ENCODE measurements around the gene LGALS3BP. TPM values are rescaled to one million over a fixed set of nuclear protein-coding genes. Genes with fewer than 3 reads are reported as not detected.

Gene LGALS3BP
- total and polyA plus RNA-seq, 2 of the 8 experiments (the other 6 are each of a cell fraction or from before 2014, with no cell fraction given): 56.1 to 61.6 TPM

DNA sequence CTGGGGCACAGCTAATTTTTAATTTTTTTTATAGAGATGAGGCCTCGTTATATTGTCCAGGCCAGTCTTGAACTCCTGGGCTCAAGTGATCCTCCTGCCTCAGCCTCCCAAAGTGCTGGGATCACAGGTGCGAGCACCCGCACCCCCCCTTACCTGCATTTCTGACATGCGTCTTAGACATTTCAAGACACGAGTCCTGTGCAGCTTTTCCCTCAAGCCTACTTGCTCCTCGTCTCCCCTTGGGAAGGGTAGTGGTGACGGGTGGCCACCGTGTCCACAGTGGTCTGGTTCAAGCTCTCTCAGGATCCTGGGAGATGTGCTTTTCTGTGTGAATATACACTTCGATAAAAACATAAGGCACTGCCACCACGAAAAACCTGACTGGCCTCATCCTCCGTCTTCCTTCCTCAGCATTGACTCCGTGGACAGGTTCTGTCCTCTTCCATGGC, 20.2 kb upstream of the LGALS3BP start:
- no peaks in the 10 kb centered on the region; the same call in none of the 2 replicates for H3K79me1 ChIP-seq (ENCODE audit: low read depth, low read length)
- no peak overlapping the region for H3K4me2 ChIP-seq (ENCODE audit: insufficient read depth in 1 of 2, low read depth in 2 of 2, low read length in 2 of 2)
- H4K5ac ChIP-seq (ENCODE audit: insufficient read length, low read depth, low read length): no peak overlapping the region
- H3K27ac ChIP-seq (ENCODE audit: low read depth, low read length): no peak overlapping the region
- H4K8ac ChIP-seq (ENCODE audit: extremely low read depth, insufficient read depth, low read length): no peak overlapping the region
- whole genome bisulfite sequencing, 2 experiments (ENCODE audit: extremely low coverage in 1 of 2, insufficient coverage in 1 of 2, insufficient read length in 1 of 2, insufficient replicate concordance in 2 of 2, low coverage in 1 of 2, low lambda C conversion rate in 2 of 2, missing lambda C conversion rate in 1 of 2): 95% methylated on average over 12 of the region's 12 CpGs; no CpG with 5 or more reads in 1 of the 2 experiments
- no peaks in the 10 kb centered on the region; the same call in 1 of the 2 replicates for H3K23me2 ChIP-seq (ENCODE audit: low read depth, low read length)
- H3K36me3 ChIP-seq (ENCODE audit: control insufficient read depth in 2 of 4, insufficient read depth in 4 of 4, low read length in 3 of 4): peaks cover 0 to 4% (median 2%) of the 10 kb centered on the region in 4 experiments; a peak in 3 of 8 replicates
- H2BK15ac ChIP-seq (ENCODE audit: low read length): no peak overlapping the region
- H2BK12ac ChIP-seq (ENCODE audit: low read depth, low read length): no peak overlapping the region
- H3K79me2 ChIP-seq (ENCODE audit: control insufficient read depth in 1 of 2, insufficient read depth in 2 of 2, low read length in 2 of 2): peaks cover 3 to 4% of the 10 kb centered on the region in 2 experiments; a peak in 1 of 4 replicates
- no peak overlapping the region for H2BK5ac ChIP-seq (ENCODE audit: low read depth, low read length)
- no peak overlapping the region for H3K23ac ChIP-seq (ENCODE audit: insufficient read length)
- H3K9me3 ChIP-seq (ENCODE audit: insufficient read depth in 2 of 2, low read depth in 1 of 2, low read length in 1 of 2): no peaks in the 10 kb centered on the region
- H3K56ac ChIP-seq (replicated peaks; ENCODE audit: insufficient read length, low read depth, low read length): no peak overlapping the region
- H3K9ac ChIP-seq (replicated peaks in 1 of 4; ENCODE audit: extremely low read depth in 1 of 4, low read depth in 3 of 4, low read length in 3 of 4): no peak overlapping the region
- DNase-seq (ENCODE audit: low read depth in 1 of 2, low spot score in 2 of 2) (no peak), FAIRE-seq (no peak)
- no peak overlapping the region for H2BK20ac ChIP-seq (ENCODE audit: low read length)
- no peak overlapping the region for H2BK120ac ChIP-seq (replicated peaks; ENCODE audit: low read depth, low read length)
- no peak overlapping the region for H3K4ac ChIP-seq (replicated peaks; ENCODE audit: insufficient read length, low read depth, low read length)
- no peak overlapping the region for H3K4me3 ChIP-seq (ENCODE audit: extremely low read depth in 1 of 4, insufficient read depth in 2 of 4, low read depth in 3 of 4, low read length in 4 of 4)
- H4K91ac ChIP-seq (replicated peaks; ENCODE audit: insufficient read length, low read length): no peak overlapping the region
- H2AK5ac ChIP-seq (ENCODE audit: low read depth, low read length): no peak overlapping the region
- ChIA-PET POLR2A (ENCODE audit: partially characterized antibody) (no interaction called here), CTCF (ENCODE audit: partially characterized antibody) (interaction anchor here (0.7 to 1.3 kb wide), 2 partner anchors 19 to 21 kb away, joined by 3 read pairs; no protein-coding TSS in a partner anchor)
- H2AFZ ChIP-seq (ENCODE audit: low read length): no peak overlapping the region
- H3K4me1 ChIP-seq (replicated peaks in 1 of 4; ENCODE audit: control insufficient read depth in 3 of 4, insufficient read depth in 4 of 4, low read length in 3 of 4): peaks cover 0 to 2% (median 0%) of the 10 kb centered on the region in 4 experiments; a peak in 1 of 7 replicates
- H3K14ac ChIP-seq (ENCODE audit: insufficient read length): no peak overlapping the region
- H3K18ac ChIP-seq (ENCODE audit: extremely low read depth, low read length): no peak overlapping the region
- H4K20me1 ChIP-seq (replicated peaks in 1 of 2; ENCODE audit: control insufficient read depth in 1 of 2, insufficient read depth in 2 of 2, low read length in 2 of 2): peaks cover 36 to 49% of the 10 kb centered on the region in 2 experiments
- H3K27me3 ChIP-seq (replicated peaks in 1 of 4; ENCODE audit: control insufficient read depth in 3 of 4, extremely low read depth in 1 of 4, insufficient read depth in 3 of 4, low read length in 3 of 4): peaks cover 14 to 42% (median 36%) of the 10 kb centered on the region in 4 experiments
- no peak for TF ChIP-seq NRF1 (IDR thresholded peaks at IDR 0.05; ENCODE audit: low read depth, low read length)
- TF ChIP-seq SUZ12 (IDR thresholded peaks at IDR 0.05; ENCODE audit: low read length): no peak
- no peak for TF ChIP-seq HDAC6 (IDR thresholded peaks at IDR 0.05; ENCODE audit: low read depth, low read length)
- TF ChIP-seq POLR2AphosphoS5 (IDR thresholded peaks at IDR 0.05; ENCODE audit: low read depth, low read length): no peak
- TF ChIP-seq BCL11A (IDR thresholded peaks at IDR 0.05; ENCODE audit: low read depth in 2 of 2, low read length in 2 of 2): no peak
- no peak for TF ChIP-seq POLR2A (IDR thresholded peaks at IDR 0.05; ENCODE audit: control extremely low read depth in 1 of 2, low read depth in 2 of 2, low read length in 2 of 2)
- TF ChIP-seq NANOG (IDR thresholded peaks at IDR 0.05; ENCODE audit: insufficient read depth, low read depth, low read length, poor library complexity, severe bottlenecking): no peak
- TF ChIP-seq, protein P1, sequence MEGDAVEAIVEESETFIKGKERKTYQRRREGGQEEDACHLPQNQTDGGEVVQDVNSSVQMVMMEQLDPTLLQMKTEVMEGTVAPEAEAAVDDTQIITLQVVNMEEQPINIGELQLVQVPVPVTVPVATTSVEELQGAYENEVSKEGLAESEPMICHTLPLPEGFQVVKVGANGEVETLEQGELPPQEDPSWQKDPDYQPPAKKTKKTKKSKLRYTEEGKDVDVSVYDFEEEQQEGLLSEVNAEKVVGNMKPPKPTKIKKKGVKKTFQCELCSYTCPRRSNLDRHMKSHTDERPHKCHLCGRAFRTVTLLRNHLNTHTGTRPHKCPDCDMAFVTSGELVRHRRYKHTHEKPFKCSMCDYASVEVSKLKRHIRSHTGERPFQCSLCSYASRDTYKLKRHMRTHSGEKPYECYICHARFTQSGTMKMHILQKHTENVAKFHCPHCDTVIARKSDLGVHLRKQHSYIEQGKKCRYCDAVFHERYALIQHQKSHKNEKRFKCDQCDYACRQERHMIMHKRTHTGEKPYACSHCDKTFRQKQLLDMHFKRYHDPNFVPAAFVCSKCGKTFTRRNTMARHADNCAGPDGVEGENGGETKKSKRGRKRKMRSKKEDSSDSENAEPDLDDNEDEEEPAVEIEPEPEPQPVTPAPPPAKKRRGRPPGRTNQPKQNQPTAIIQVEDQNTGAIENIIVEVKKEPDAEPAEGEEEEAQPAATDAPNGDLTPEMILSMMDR (IDR thresholded peaks at IDR 0.05; ENCODE audit: control extremely low read depth in 1 of 3, insufficient read depth in 1 of 3, low read depth in 1 of 3, low read length in 3 of 3): no peak
- no peak for TF ChIP-seq JUN (IDR thresholded peaks at IDR 0.05; ENCODE audit: low read depth, low read length)
- TF ChIP-seq BRCA1 (IDR thresholded peaks at IDR 0.05; ENCODE audit: low read depth, low read length): no peak
- TF ChIP-seq POU5F1 (IDR thresholded peaks at IDR 0.05; ENCODE audit: low read depth, low read length): no peak
- no peak for TF ChIP-seq RFX5 (IDR thresholded peaks at IDR 0.05; ENCODE audit: borderline replicate concordance, low read depth, low read length)

Measured in H1 (cell line).